Effector CD4-positive, alpha-beta T cell (primary cell): ENCODE data around the gene SLC13A4.
"Not testable (repeated sequence)": the region's sequence is repeated elsewhere in the genome, so short reads cannot be mapped to it uniquely, and the experiment has no call there.

Experiments used
- DNase-seq: peaks from one replicate; pipeline ENCODE4 v3.0.0-alpha.2; 2020

SLC13A4 gene

GRCh38 chr7:135717693-135718092 lies 10.3 kb downstream of the SLC13A4 start:
- no peak for DNase-seq

DNA sequence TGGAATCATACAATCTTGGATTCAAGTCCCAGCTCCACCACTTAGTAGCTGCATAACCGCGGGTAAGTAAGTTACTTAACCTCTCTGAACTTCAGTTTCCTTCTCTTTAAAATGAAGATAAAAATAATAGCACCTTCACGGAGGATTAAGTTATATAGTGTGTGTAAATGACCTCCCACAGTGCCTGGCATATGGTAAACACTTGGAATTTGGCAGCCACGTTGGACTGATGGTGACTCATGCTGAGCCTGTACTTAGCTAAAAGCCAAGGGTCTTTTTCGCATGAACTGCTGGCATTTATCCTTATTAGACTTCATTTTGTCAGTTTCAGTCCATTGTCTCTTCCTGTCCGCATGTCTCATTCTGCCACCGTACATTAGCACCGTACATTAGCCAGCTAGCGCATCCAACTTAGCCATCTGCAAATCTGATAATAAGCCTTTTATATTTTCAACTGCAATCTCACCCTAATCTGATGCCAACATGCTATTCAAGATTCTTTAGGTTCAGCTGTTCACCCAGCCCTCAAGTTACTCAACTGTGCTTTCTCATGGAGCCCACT lies 11.2 kb downstream of the SLC13A4 start:
- no peak for DNase-seq

- DNase-seq = no peak
Observed at GRCh38 chr7:135715673-135716072, 12.3 kb downstream of the SLC13A4 start.

DNA sequence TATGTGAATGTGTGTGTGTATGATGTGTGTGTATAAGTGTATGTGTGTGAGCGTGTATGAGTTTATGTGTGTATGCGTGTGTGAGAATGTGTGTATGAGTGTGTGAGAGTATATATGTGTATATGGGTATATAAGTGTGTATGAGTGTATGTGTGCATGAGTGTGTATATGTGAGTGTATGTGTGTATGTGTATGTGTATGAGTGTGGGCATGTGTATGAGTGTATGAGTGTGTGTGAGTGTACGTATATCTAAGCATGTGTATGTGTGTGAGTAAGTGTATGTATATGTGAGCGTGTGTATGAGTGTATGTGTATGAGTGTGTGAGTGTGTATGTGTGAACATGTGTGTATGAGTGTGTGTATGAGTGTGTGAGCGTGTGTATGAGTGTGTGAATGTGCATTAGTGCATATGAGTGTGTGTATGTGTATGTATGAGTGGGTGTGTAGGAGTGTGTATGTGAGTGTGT lies 12.9 kb downstream of the SLC13A4 start:
- DNase-seq = no peak

DNA sequence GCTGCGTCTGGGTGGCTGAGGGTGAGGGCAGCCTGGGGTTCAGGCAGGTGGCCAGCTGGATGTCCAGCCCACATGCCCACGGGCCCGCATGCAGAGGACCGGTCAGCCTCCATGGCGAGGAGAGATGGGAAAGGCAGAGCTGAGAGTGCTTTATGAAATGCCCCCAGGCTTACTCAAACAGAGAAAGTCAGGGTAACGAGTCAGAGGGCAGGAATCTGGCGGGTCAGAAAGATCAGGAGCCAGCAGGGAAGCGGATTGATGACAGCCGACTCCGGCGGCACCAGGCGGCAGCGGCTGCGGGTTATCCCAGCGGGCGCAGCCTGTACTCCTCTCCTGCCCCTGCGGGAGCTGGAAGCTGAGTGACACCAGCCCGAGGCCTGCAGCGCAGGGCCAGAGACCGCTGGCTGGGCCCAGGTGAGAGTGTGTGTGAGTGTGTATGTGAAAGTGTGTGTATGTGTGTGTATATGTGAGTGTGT lies 13.4 kb downstream of the SLC13A4 start:
- DNase-seq = no peak

GRCh38 chr7:135713836-135714470 lies 14.0 kb downstream of the SLC13A4 start:
- DNase-seq = no peak

DNA sequence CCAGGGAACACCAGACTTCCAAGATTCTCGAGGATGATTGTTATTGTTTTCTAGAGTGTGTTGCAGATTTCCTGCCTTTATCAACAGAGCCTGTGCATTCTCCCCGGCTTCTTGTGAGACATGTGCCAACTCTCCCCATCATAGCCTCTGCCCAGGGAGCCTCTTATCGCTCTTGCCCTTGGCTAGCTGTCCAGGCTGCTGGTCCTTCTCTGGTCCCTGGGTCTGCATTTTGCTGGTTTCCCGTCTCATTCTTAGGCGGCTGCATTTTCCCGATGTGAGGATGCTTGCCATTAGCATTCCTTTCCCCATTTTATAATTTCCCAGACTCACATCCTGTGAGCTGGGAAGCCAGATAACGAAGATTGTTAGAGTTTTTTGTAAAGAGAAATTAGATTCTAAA lies 15.2 kb downstream of the SLC13A4 start:
- no peak for DNase-seq

DNA sequence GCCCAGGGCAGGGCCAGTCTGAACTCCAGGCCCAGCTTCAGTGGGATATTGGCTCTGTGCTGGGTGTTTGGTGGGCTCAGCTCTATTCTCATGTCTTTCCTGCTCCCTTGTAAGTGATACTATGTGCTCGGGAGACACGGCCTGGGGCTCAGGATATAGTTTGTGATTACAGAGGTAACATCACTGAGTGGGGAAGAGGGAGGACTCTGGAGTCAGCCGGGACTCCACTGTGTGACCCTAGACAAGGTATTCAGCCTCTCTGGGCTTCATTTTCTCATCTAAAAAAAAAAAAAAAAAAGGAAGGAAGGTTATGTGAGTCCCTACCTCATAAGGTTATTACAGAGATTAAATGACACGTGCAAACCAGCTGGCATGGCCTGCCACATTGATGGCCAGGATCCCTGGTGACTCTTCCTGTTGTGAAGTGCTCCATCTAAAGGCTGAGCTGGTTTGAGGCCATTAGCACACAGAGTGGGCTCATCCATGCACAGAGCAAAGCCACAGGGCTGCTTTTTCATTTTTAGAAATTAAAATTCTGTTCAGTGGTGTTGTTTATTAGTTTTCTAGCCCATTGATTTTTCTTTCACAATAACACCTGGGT lies 15.7 kb downstream of the SLC13A4 start:
- no peak for DNase-seq

GRCh38 chr7:135711139-135711469 lies 16.9 kb downstream of the SLC13A4 start:
- no peak for DNase-seq

DNA sequence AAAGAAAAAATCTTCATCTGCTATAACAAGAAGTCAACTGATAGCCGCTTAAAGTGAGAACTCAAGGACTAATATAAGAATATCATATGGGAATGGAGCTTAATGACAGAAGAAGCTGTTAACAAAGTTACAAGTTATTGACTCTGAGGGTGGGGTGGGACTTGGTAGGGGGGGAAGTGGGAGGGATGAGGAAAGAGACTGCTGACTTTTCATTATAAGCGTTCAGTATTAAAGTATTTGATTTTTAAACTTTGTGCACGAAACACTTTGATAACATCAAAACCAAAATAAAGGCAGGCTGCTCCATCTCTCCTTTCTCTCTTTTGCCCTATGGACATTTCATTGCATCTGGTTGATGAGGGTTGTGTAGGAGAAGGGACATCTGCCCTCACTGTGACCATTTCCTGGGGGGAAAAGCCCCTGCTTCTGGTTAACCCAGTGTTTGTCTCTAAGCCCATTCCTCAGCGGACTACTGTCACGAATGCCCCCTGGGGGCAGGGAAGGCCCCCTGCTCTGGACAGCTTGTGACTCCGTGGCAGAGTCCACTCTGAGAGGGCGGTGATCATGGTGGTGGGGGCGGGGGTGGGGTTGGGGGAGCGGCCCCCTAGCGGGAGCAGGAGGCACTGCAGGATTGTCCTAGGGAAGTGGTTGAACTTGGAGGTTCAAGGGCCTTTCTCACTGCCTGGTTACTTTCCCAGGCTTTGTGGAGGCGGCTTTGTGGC lies 17.4 kb downstream of the SLC13A4 start:
- DNase-seq = no peak

GRCh38 chr7:135709508-135709907 lies 18.5 kb downstream of the SLC13A4 start:
- DNase-seq = no peak

DNA sequence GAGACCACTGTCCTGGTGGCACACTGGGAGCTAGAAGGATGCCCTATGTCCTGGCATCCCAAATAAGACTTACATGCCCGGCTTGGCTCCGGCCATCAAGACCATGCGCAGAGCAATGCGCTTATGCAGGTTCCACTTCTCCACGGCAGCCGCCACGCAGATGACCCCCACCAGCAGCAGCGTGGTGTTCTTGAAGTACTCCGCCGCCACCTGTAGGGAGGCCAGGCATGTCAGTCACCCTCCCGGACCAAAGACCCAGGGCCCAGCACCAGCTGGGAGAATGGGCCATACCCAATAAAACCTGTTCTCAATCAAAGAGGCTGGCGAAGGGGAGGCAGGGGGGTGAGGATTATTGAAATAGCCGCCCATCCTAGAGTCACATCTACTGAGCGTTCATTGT lies 19.9 kb downstream of the SLC13A4 start:
- no peak for DNase-seq

DNA sequence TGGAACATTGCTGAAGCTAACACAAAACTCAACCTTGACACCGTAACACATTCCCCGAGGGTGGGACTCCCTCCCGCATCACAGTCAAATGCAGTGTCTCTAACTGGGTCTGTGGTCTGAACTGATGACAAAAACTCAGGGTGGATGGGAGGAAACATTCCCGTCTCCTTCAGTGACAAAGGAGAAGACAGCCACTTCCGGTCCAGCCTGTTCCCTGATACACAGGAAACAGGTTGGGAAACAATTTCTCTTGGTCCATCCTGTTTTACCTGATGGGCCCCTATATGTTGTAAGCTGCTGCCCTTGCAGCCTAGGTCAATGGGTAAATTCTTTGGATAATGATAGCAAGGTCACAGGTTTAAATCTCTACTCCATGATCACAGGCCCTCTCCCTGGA lies 20.4 kb downstream of the SLC13A4 start:
- no peak for DNase-seq

- no peak for DNase-seq
Observed at GRCh38 chr7:135706858-135707569, 21.0 kb downstream of the SLC13A4 start.

DNA sequence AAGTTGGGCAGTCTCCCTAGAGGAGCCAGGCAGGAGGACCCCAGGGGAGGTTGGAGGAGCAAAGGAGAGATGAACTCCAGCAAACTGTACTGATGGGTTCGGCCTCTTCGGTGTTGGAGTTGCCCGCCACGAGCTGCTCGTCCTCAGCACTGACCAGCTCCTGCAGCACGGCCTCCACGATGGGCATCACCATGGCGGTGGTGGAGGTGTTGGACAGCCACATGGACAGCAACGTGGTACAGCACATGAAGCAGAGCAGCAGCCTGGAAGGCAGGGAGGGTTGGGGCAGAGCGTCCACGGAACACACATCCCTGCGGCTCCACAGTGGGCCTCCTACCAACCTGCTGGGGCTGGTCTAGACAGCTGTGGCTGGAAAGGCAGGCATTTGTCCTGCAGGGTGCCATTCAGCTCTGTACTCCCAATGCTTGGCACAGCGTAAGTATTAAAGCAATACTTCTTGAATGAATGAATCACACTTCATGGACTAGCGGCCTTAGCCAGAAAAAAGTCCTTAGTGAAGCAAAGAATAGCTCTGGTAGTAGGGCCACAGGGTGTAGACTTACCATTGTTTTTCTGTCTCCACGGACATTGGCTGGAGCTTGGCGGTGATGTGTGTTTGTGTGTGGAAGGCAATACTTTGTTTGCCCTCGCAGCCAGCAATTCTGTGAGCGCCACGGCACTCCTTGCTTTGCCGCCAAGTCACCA lies 21.8 kb downstream of the SLC13A4 start:
- DNase-seq = no peak

DNA sequence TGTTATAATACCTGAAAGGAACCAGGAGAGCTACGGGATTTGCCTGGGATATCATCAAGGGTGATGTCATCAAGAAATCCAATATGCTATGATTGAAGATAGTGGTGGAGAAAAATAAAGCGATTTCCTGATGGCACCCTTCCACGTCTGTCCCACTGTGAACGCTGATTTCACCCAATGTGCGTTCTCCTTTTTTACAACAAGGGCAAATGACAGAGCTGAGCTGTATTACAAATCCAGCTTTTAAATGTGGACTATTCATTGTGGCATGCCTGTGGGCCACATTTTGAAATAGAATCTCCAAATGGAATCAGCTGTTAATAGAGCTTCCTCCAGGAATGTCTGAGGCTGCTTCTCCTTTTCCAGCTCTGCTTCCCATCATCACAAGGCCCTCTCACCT lies 23.3 kb downstream of the SLC13A4 start:
- DNase-seq = no peak

- no peak for DNase-seq
Observed at GRCh38 chr7:135704074-135704473, 23.9 kb downstream of the SLC13A4 start.

GRCh38 chr7:135697276-135698049 lies 30.5 kb downstream of the SLC13A4 start:
- no peak for DNase-seq

- DNase-seq = no peak
Observed at GRCh38 chr7:135693558-135693957, 34.4 kb downstream of the SLC13A4 start.

GRCh38 chr7:135692606-135693005 lies 35.4 kb downstream of the SLC13A4 start:
- not testable (repeated sequence) for DNase-seq

- DNase-seq = no peak
Observed at GRCh38 chr7:135692055-135692454, 35.9 kb downstream of the SLC13A4 start.

- DNase-seq = no peak
Observed at GRCh38 chr7:135690566-135690965, 37.4 kb downstream of the SLC13A4 start.
